ENCODE measurements around the gene MAPK8IP1.
"Not testable (repeated sequence)": the region's sequence is repeated elsewhere in the genome, so short reads cannot be mapped to it uniquely, and the experiment has no call there.

Gene MAPK8IP1

DNA sequence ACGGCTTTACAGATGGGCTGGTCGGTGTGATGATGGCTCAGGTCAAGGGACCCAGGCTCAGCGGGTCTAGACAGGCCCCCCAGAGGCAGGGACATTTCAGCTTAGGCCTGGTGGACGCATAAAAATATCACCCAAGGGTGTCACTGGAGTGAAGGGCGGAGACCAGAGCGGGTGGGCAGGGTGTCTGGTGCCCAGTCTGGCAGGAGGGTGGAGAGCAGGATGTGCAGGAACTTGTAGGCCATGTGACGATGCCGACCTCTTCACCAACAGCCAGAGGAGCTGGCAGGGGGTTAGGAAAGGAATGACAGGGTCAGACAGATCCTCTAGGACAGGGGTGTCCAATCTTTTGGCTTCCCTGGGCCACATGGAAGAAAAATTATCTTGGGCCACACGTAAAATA, 4.5 kb downstream of the MAPK8IP1 start:
- H3K27ac Mint-ChIP-seq: no peak overlapping the region
- H3K4me3 Mint-ChIP-seq: no peak overlapping the region
- peaks cover 23 to 36% of the 10 kb centered on the region in 2 donors for H3K27me3 Mint-ChIP-seq

GRCh38 chr11:45890886-45891550, 5.6 kb downstream of the MAPK8IP1 start:
- peaks cover 26 to 46% of the 10 kb centered on the region in 2 donors for H3K27me3 Mint-ChIP-seq
- ATAC-seq (replicated peaks) (no peak), DNase-seq (no peak)
- no peak overlapping the region for H3K4me3 Mint-ChIP-seq
- H3K4me1 Mint-ChIP-seq: no peaks in the 10 kb centered on the region
- H3K9me3 Mint-ChIP-seq: no peaks in the 10 kb centered on the region
- no peak overlapping the region for H3K27ac Mint-ChIP-seq
- peaks cover 1 to 16% of the 10 kb centered on the region in 2 donors for H3K36me3 Mint-ChIP-seq

More for the DNA sequence above, 4.5 kb downstream of the MAPK8IP1 start:
- Mint-ChIP-seq H3K9me3 (no peaks in the 10 kb centered on the region), H3K4me1 (peaks cover 3 to 5% of the 10 kb centered on the region in 2 donors), H3K36me3 (peaks cover 1 to 14% of the 10 kb centered on the region in 2 donors)
- ATAC-seq (replicated peaks) (no peak), DNase-seq (no peak)

DNA sequence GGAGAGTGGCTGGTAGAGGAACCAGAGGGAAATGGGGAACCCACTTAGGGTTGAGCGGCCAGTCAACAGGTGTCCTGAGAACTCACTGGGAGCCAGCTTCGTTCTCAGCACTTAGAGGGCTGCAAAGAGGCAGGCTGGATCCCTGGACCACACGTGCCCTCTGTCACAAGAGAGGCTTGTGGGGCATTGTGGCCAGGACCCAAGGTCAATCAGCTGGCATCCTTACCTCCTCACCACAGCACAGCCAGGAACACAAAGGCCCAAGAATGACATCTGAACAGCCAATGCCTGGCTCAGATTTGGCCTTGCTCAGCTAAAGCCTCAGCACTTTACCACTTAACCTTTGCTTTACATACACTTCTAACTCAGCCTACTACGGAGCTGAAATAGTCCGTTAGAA, 7.4 kb downstream of the MAPK8IP1 start:
- H3K9me3 Mint-ChIP-seq: no peaks in the 10 kb centered on the region
- H3K27ac Mint-ChIP-seq: no peak overlapping the region
- H3K36me3 Mint-ChIP-seq: peaks cover 1 to 16% of the 10 kb centered on the region in 2 donors
- no peaks in the 10 kb centered on the region for H3K4me1 Mint-ChIP-seq
- no peak overlapping the region for H3K4me3 Mint-ChIP-seq
- DNase-seq (no peak), ATAC-seq (replicated peaks) (no peak)
- peaks cover 28 to 58% of the 10 kb centered on the region in 2 donors for H3K27me3 Mint-ChIP-seq

DNA sequence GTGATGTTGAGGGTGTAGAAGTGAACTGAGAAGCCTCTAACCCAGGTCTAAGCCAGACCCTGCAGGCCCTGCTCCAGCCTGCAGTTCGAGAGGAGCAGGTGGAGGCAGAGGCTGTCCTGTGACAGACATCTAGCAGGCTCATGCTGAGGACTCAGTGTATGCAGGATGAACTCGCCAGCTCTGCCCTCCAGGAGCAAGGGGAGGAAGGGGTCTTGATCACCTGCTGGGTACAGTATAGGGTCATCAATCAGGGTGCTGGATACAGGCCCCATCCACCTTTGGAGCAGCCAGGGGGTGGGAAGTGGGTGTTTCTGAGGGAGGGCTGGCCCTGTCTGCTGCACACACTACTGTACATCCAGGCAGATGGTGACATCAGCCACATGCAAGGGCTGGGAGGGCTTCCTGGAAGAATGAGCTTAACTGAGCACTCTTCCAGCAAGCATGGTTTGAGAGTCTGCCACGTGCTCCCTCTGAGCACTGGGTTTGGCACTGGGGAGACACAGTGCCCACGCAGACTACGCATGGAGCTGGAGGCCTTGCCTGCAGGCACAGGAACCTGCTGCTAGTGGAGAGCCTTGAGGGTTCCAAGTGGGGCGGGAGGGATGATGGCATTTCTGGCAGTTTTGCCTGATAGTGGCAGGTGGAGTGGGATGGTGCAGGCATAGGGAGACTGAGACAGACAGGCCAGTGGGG, 9.2 kb downstream of the MAPK8IP1 start:
- Mint-ChIP-seq H3K9me3 (no peaks in the 10 kb centered on the region), H3K4me3 (no peak overlapping the region), H3K27me3 (peaks cover 30 to 64% of the 10 kb centered on the region in 2 donors), H3K27ac (no peak overlapping the region), H3K36me3 (peaks cover 1 to 16% of the 10 kb centered on the region in 2 donors), H3K4me1 (peaks cover 6 to 10% of the 10 kb centered on the region in 2 donors)
- DNase-seq (no peak), ATAC-seq (replicated peaks) (no peak)

- ATAC-seq (replicated peaks): no peak
- Mint-ChIP-seq H3K4me3 (no peak overlapping the region), H3K9me3 (no peaks in the 10 kb centered on the region), H3K36me3 (peaks cover 0 to 11% of the 10 kb centered on the region in 2 donors), H3K27ac (no peak overlapping the region), H3K4me1 (peaks cover 9 to 16% of the 10 kb centered on the region in 2 donors), H3K27me3 (peaks cover 25 to 63% of the 10 kb centered on the region in 2 donors)
- no peak for DNase-seq
Measured at GRCh38 chr11:45895553-45896259, 10.3 kb downstream of the MAPK8IP1 start.

DNA sequence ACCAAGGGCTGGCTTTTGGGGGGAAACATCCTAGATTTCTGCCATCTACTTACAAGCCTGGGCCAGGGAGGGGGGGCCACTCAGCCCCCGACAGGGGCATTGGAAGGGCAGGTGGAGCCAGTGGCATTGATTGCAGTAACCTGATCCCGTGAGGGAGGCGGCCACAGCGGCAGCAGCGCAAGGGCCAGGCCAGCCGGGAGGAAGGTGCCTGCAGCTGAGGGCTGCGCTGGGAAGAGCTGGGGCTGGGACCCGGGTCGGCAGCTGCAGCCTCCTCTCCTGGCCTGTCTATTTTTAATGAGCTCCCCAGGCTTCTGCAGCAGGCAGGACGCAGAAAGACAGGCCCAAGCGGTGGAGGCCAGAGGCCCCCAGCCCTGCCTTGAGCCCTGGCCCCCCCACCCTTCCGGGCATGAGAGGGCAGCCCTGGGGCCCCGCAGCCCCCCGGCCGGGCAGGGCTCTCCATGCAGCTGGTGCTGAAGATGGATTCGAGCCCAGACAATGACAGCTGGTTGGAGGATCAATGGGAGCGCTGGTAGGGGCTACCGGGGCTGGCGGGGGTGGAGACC, 11.1 kb downstream of the MAPK8IP1 start:
- ATAC-seq (replicated peaks) (no peak), DNase-seq (no peak)
- H3K4me3 Mint-ChIP-seq: no peak overlapping the region
- peaks cover 0 to 7% of the 10 kb centered on the region in 2 donors for H3K36me3 Mint-ChIP-seq
- no peaks in the 10 kb centered on the region for H3K9me3 Mint-ChIP-seq
- H3K4me1 Mint-ChIP-seq: peaks cover 9 to 19% of the 10 kb centered on the region in 2 donors
- H3K27ac Mint-ChIP-seq: no peak overlapping the region
- peaks cover 25 to 61% of the 10 kb centered on the region in 2 donors for H3K27me3 Mint-ChIP-seq

- no peaks in the 10 kb centered on the region for H3K9me3 Mint-ChIP-seq
- H3K27ac Mint-ChIP-seq: no peak overlapping the region
- DNase-seq (no peak), ATAC-seq (replicated peaks) (no peak)
- peaks cover 21 to 61% of the 10 kb centered on the region in 2 donors for H3K27me3 Mint-ChIP-seq
- H3K4me1 Mint-ChIP-seq: peaks cover 9 to 19% of the 10 kb centered on the region in 2 donors
- H3K4me3 Mint-ChIP-seq: no peak overlapping the region
- peaks cover 0 to 7% of the 10 kb centered on the region in 2 donors for H3K36me3 Mint-ChIP-seq
Measured at GRCh38 chr11:45897556-45897955, 12.1 kb downstream of the MAPK8IP1 start.

- Mint-ChIP-seq H3K4me1 (peaks cover 9 to 19% of the 10 kb centered on the region in 2 donors), H3K27me3 (peaks cover 15 to 49% of the 10 kb centered on the region in 2 donors), H3K4me3 (peak overlapping the region; percentile 75 to 84), H3K36me3 (peaks cover 1 to 7% of the 10 kb centered on the region in 2 donors), H3K27ac (peak overlapping the region; percentile 73), H3K9me3 (no peaks in the 10 kb centered on the region)
- no peak for DNase-seq
- ATAC-seq (replicated peaks): peak in 1 of 2 donors; percentile 4
Measured at GRCh38 chr11:45899086-45899447, 13.6 kb downstream of the MAPK8IP1 start.

DNA sequence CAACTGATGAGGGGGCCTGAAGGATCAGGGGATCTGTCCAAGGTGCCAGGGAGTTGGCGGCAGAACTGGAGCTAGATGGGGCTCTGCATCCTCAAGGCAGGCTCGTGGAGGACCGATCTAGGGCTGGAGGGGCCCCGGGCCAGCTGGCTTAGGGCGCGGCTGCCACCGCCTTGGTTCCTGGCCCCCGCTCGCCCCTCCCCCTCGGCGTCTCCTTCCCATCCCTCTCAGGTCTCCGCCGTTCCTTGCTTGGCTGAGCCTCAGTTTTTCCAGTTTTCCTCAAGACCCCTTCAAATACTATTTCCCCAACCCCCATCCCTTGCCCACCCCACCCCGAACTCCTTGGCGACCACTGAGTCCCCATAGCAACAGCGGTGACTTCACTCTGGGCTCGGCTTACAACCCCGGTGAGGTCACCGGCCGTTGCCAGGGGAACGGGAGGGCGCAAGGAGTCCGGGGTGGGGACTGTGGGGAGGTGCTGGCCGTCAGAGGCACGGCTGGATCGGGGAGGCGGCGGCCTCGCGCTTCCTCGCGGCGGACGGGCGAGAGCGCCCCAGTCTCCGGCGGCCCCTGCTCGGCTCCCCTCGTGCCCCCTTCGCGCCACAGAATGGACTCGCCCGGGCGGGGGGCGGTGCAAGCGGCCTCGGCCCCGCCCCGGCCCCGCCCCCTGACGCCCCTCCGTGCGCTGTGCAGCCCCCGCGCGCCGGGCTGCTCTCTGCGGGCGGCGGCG, 14.2 kb downstream of the MAPK8IP1 start:
- H3K27ac Mint-ChIP-seq: peak overlapping the region; percentile 77
- peak overlapping the region; percentile 75 to 84 for H3K4me3 Mint-ChIP-seq
- H3K9me3 Mint-ChIP-seq: no peaks in the 10 kb centered on the region
- DNase-seq: peak; percentile 67
- H3K36me3 Mint-ChIP-seq: peaks cover 1 to 5% of the 10 kb centered on the region in 2 donors
- H3K27me3 Mint-ChIP-seq: peaks cover 11 to 44% of the 10 kb centered on the region in 2 donors
- peak; percentile 88 to 89 for ATAC-seq (replicated peaks)
- H3K4me1 Mint-ChIP-seq: peaks cover 9 to 19% of the 10 kb centered on the region in 2 donors

DNA sequence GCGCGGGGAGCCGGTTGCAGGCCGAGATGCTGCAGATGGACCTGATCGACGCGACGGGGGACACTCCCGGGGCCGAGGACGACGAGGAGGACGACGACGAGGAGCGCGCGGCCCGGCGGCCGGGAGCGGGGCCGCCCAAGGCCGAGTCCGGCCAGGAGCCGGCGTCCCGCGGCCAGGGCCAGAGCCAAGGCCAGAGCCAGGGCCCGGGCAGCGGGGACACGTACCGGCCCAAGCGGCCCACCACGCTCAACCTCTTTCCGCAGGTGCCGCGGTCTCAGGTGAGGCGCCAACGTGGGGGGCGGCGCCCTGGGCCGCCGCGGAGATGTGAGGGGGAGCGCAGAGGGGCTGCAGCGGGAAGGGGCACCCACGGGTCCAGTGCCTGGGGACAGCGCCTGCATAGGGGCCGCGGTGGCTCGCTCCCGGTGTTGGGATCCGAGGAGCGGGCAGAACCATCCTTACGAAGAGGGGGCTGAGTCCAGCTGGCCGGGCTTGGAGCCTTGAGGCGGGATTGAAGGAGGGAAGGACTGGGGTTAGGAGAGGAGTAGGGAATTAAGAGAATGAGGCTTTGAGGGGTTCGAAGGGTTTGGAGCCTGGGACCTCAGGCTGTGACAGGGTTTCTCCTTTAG, 14.8 kb downstream of the MAPK8IP1 start:
- DNase-seq, H3K36me3 Mint-ChIP-seq, H3K9me3 Mint-ChIP-seq: not testable (repeated sequence)
- Mint-ChIP-seq H3K27me3 (peaks cover 4 to 37% of the 10 kb centered on the region in 2 donors), H3K4me3 (peak overlapping the region; percentile 50 to 84), H3K4me1 (peaks cover 9 to 19% of the 10 kb centered on the region in 2 donors), H3K27ac (peak overlapping the region; percentile 15)
- ATAC-seq (replicated peaks): peak in 1 of 2 donors; percentile 2

DNA sequence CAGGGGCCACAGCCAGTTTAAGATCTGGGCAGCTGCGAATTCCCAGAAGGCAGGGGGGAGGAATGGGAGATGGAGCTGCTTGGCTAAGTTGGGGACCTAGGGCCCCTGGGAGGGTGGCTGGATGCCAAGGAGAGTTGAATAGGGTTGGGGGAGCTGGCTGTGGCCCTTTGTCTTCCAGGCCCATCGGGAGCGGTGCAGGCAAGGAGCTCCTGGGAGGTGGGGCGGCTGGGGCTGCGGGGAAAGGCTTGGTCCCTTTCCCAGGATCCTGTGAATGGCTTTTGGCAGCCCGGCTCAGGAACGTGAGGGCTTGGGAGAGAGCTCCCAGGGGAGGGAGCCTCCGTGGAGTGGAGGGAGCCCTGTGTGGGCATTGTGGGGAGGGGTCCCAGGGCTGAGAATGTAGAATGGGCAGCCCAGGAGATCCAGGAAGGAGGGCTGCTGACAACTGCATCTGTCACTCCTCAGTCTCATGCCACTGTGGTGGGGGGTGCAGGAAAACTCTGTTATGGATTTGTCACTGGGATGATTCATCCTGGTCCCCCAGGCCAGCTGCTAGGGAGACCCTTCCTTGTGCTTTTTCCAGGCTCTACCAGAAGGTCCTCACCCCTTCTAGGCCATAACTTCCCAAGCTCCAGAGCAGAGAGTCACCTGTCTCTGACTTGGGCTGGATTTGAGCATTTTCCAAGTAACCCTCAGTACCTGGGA, 15.6 kb downstream of the MAPK8IP1 start:
- peaks cover 4 to 31% of the 10 kb centered on the region in 2 donors for H3K27me3 Mint-ChIP-seq
- H3K27ac Mint-ChIP-seq: no peak overlapping the region
- ATAC-seq (replicated peaks): no peak
- H3K4me1 Mint-ChIP-seq: peaks cover 9 to 22% of the 10 kb centered on the region in 2 donors
- H3K36me3 Mint-ChIP-seq: peaks cover 0 to 1% of the 10 kb centered on the region in 2 donors
- no peaks in the 10 kb centered on the region for H3K9me3 Mint-ChIP-seq
- H3K4me3 Mint-ChIP-seq: peak overlapping the region; percentile 11 to 84
- no peak for DNase-seq

- peaks cover 15 to 28% of the 10 kb centered on the region in 2 donors for H3K4me1 Mint-ChIP-seq
- DNase-seq: no peak
- peak overlapping the region in 1 of 2 donors; percentile 26 for H3K4me3 Mint-ChIP-seq
- no peak for ATAC-seq (replicated peaks)
- H3K27me3 Mint-ChIP-seq: peaks cover 4 to 25% of the 10 kb centered on the region in 2 donors
- H3K27ac Mint-ChIP-seq: peak overlapping the region; percentile 20
- H3K9me3 Mint-ChIP-seq: no peaks in the 10 kb centered on the region
- H3K36me3 Mint-ChIP-seq: peaks cover 1 to 4% of the 10 kb centered on the region in 2 donors
Measured at GRCh38 chr11:45901626-45902025, 16.2 kb downstream of the MAPK8IP1 start.

Data from stimulated activated naive B cell treated with anti-CD40 and anti-IgM and Interleukin-4, amounts not matched to agents 10 μg/mL and 1 μg/mL and 100 μg/mL, for 72 hours (primary cell).